ENCODE measurements around the gene LARGE1.
"Not testable (repeated sequence)": the region's sequence is repeated elsewhere in the genome, so short reads cannot be mapped to it uniquely, and the experiment has no call there.

Gene LARGE1

GRCh38 chr22:33372875-33373274, 547.4 kb downstream of the LARGE1 start:
- DNase-seq (ENCODE audit: low read depth in 2 of 2), result no peak

- DNase-seq (ENCODE audit: low read depth in 2 of 2), result not testable (repeated sequence)
These were observed 557.0 kb downstream of the LARGE1 start for GRCh38 chr22:33363256-33363655.

GRCh38 chr22:33362702-33363101, 557.6 kb downstream of the LARGE1 start:
- no peak for DNase-seq (ENCODE audit: low read depth in 2 of 2)

GRCh38 chr22:33361581-33361980, 558.7 kb downstream of the LARGE1 start:
- DNase-seq (ENCODE audit: low read depth in 2 of 2), result no peak

- DNase-seq (ENCODE audit: low read depth in 2 of 2), result no peak
These were observed 562.3 kb downstream of the LARGE1 start for GRCh38 chr22:33357981-33358399.

- DNase-seq (ENCODE audit: low read depth in 2 of 2), result no peak
These were observed 565.3 kb downstream of the LARGE1 start for GRCh38 chr22:33354928-33355327.

- no peak for DNase-seq (ENCODE audit: low read depth in 2 of 2)
These were observed 566.8 kb downstream of the LARGE1 start for GRCh38 chr22:33353502-33353901.

- no peak for DNase-seq (ENCODE audit: low read depth in 2 of 2)
These were observed 567.5 kb downstream of the LARGE1 start for GRCh38 chr22:33352768-33353167.

GRCh38 chr22:33350961-33351360, 569.3 kb downstream of the LARGE1 start:
- no peak for DNase-seq (ENCODE audit: low read depth in 2 of 2)

- no peak for DNase-seq (ENCODE audit: low read depth in 2 of 2)
These were observed 569.8 kb downstream of the LARGE1 start for GRCh38 chr22:33350491-33350890.

- no peak for DNase-seq (ENCODE audit: low read depth in 2 of 2)
These were observed 573.3 kb downstream of the LARGE1 start for GRCh38 chr22:33347002-33347401.

GRCh38 chr22:33341611-33342010, 578.7 kb downstream of the LARGE1 start:
- no peak for DNase-seq (ENCODE audit: low read depth in 2 of 2)

GRCh38 chr22:33337524-33337923, 582.8 kb downstream of the LARGE1 start:
- no peak for DNase-seq (ENCODE audit: low read depth in 2 of 2)

GRCh38 chr22:33335611-33336279, 584.5 kb downstream of the LARGE1 start:
- DNase-seq (ENCODE audit: low read depth in 2 of 2), result no peak

GRCh38 chr22:33332538-33332937, 587.7 kb downstream of the LARGE1 start:
- DNase-seq (ENCODE audit: low read depth in 2 of 2), result no peak

GRCh38 chr22:33331017-33331416, 589.3 kb downstream of the LARGE1 start:
- no peak for DNase-seq (ENCODE audit: low read depth in 2 of 2)

- DNase-seq (ENCODE audit: low read depth in 2 of 2), result no peak
These were observed 589.7 kb downstream of the LARGE1 start for GRCh38 chr22:33330534-33330933.

- no peak for DNase-seq (ENCODE audit: low read depth in 2 of 2)
These were observed 590.9 kb downstream of the LARGE1 start for GRCh38 chr22:33329398-33329797.

GRCh38 chr22:33328789-33329296, 591.4 kb downstream of the LARGE1 start:
- DNase-seq (ENCODE audit: low read depth in 2 of 2), result no peak

GRCh38 chr22:33327348-33327860, 592.9 kb downstream of the LARGE1 start:
- no peak for DNase-seq (ENCODE audit: low read depth in 2 of 2)

- no peak for DNase-seq (ENCODE audit: low read depth in 2 of 2)
These were observed 593.6 kb downstream of the LARGE1 start for GRCh38 chr22:33326540-33327295.

GRCh38 chr22:33325232-33326004, 594.9 kb downstream of the LARGE1 start:
- no peak for DNase-seq (ENCODE audit: low read depth in 2 of 2)

Measured in activated CD4-positive, alpha-beta T cell treated with anti-CD3 and anti-CD28 coated beads for 24 hours (primary cell).